GM12878 (cell line): ENCODE measurements around the gene CYP20A1.

Experiments
- FOS ChIP-seq: IDR thresholded peaks from 3 replicates; pipeline ENCODE4 v1.6.1; 2011; ENCODE audit warnings: borderline replicate concordance; ENCODE audit not compliant: insufficient read length; ENCODE audit errors: extremely low read depth
- RELA ChIP-seq: fragments of 450-650 bp; IDR thresholded peaks from 2 replicates; pipeline ENCODE4 v1.8.0; 2014; ENCODE audit warnings: borderline replicate concordance; ENCODE audit not compliant: partially characterized antibody
- SREBF2 ChIP-seq: IDR thresholded peaks from 2 replicates; pipeline ENCODE4 v1.6.1; 2012; ENCODE audit warnings: mild to moderate bottlenecking, low read length
- USF2 ChIP-seq: IDR thresholded peaks from 2 replicates; pipeline ENCODE4 v1.6.1; 2011; ENCODE audit warnings: low read depth, low read length, improper control_type of control experiment, borderline replicate concordance
- TF ChIP-seq, protein P1 (sequence below): IDR thresholded peaks from 2 replicates; pipeline ENCODE4 v1.6.1; 2011; ENCODE audit warnings: mild to moderate bottlenecking, low read depth, low read length, moderate library complexity; ENCODE audit not compliant: insufficient replicate concordance
- TF ChIP-seq, protein P2 (sequence below), 3 experiments: IDR thresholded peaks in 2 of 3; conservative IDR thresholded peaks in 1 of 3; 2 replicates each; pipeline ENCODE4 v1.5.1; 2011; ENCODE audit warnings: low read depth in 3 of 3, low read length in 3 of 3, mild to moderate bottlenecking in 3 of 3, control low read depth in 2 of 3, moderate library complexity in 2 of 3, inconsistent platforms in 1 of 3, mixed read lengths in 1 of 3; ENCODE audit not compliant: control insufficient read depth in 2 of 3, insufficient read depth in 1 of 3; ENCODE audit errors: extremely low read depth in 1 of 3
- TF ChIP-seq, protein P3 (sequence below): fragments of 450-650 bp; IDR thresholded peaks from 2 replicates; pipeline ENCODE4 v1.6.1; 2018; ENCODE audit warnings: borderline replicate concordance, mild to moderate bottlenecking; ENCODE audit not compliant: partially characterized antibody

DNA sequence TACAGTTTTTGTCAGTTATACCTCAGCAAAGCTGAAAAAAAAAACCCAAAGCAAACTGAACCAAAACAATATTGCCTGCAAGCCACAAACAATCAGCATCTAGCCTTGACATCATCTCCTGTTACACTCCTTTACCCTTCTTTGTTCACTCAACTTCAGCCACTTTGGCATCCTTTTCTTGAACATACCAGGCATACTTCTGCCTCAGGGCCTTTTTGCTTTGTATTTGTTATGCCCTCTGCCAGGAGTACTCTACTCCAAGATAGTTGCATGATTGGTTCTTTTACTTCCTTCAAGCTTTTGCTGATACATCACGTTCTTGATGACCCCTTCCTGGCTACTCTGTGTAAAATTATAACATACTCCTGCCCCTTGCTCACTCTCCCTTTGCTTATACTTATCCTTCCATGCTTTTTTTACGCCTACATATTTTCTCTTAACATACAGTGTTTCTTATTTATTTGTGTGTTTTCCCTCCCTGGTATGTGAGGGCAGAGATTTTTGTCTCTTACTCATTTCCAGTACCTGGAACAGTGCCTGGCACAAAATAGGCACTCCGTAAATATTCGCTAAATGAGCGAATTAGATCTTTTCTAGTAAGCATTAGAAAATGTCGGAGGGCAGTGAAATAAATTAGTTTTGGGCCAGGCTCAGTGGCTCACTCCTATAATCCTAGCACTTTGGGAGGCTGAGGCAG lies 102.1 kb downstream of the CYP20A1 start:
- TF ChIP-seq RELA (no peak), FOS (no peak), USF2 (no peak), SREBF2 (no peak)
- TF ChIP-seq, protein P1, sequence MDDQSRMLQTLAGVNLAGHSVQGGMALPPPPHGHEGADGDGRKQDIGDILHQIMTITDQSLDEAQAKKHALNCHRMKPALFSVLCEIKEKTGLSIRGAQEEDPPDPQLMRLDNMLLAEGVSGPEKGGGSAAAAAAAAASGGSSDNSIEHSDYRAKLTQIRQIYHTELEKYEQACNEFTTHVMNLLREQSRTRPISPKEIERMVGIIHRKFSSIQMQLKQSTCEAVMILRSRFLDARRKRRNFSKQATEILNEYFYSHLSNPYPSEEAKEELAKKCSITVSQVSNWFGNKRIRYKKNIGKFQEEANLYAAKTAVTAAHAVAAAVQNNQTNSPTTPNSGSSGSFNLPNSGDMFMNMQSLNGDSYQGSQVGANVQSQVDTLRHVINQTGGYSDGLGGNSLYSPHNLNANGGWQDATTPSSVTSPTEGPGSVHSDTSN = no peak
- TF ChIP-seq, protein P2, sequence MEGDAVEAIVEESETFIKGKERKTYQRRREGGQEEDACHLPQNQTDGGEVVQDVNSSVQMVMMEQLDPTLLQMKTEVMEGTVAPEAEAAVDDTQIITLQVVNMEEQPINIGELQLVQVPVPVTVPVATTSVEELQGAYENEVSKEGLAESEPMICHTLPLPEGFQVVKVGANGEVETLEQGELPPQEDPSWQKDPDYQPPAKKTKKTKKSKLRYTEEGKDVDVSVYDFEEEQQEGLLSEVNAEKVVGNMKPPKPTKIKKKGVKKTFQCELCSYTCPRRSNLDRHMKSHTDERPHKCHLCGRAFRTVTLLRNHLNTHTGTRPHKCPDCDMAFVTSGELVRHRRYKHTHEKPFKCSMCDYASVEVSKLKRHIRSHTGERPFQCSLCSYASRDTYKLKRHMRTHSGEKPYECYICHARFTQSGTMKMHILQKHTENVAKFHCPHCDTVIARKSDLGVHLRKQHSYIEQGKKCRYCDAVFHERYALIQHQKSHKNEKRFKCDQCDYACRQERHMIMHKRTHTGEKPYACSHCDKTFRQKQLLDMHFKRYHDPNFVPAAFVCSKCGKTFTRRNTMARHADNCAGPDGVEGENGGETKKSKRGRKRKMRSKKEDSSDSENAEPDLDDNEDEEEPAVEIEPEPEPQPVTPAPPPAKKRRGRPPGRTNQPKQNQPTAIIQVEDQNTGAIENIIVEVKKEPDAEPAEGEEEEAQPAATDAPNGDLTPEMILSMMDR (IDR thresholded peaks at IDR 0.05 in 2 of 3, conservative IDR thresholded peaks at IDR 0.05 in 1 of 3; ENCODE audit: control insufficient read depth in 2 of 3, extremely low read depth in 1 of 3, insufficient read depth in 1 of 3, low read depth in 3 of 3, low read length in 3 of 3) = no peak
- TF ChIP-seq, protein P3, sequence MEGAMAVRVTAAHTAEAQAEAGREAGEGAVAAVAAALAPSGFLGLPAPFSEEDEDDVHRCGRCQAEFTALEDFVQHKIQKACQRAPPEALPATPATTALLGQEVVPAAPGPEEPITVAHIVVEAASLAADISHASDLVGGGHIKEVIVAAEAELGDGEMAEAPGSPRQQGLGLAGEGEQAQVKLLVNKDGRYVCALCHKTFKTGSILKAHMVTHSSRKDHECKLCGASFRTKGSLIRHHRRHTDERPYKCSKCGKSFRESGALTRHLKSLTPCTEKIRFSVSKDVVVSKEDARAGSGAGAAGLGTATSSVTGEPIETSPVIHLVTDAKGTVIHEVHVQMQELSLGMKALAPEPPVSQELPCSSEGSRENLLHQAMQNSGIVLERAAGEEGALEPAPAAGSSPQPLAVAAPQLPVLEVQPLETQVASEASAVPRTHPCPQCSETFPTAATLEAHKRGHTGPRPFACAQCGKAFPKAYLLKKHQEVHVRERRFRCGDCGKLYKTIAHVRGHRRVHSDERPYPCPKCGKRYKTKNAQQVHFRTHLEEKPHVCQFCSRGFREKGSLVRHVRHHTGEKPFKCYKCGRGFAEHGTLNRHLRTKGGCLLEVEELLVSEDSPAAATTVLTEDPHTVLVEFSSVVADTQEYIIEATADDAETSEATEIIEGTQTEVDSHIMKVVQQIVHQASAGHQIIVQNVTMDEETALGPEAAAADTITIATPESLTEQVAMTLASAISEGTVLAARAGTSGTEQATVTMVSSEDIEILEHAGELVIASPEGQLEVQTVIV = no peak
